Raji (cell line): Measurements from ENCODE around the gene CCDC85B.

Experiments used
- POLR2A ChIP-seq: IDR thresholded peaks from 2 replicates; pipeline ENCODE4 v1.6.1; 2011; ENCODE audit warnings: low read depth, low read length, control low read depth; ENCODE audit not compliant: insufficient read depth

The CCDC85B gene

GRCh38 chr11:65900125-65900898 lies 9.8 kb downstream of the CCDC85B start, which contains the start of gene FOSL1:
Gene FOSL1 (minus strand): TSS chr11:65900388. CDS start chr11:65900339, 49 bp downstream.
- TF ChIP-seq POLR2A, result no peak

- TF ChIP-seq POLR2A, result no peak
These were observed 10.4 kb downstream of the CCDC85B start for GRCh38 chr11:65900899-65901180.

- TF ChIP-seq POLR2A, result no peak
These were observed 12.6 kb downstream of the CCDC85B start for GRCh38 chr11:65903068-65903481.

GRCh38 chr11:65903715-65904114 lies 13.2 kb downstream of the CCDC85B start:
- TF ChIP-seq POLR2A, result no peak

- TF ChIP-seq POLR2A, result no peak
These were observed 16.1 kb downstream of the CCDC85B start for GRCh38 chr11:65906602-65907001.

GRCh38 chr11:65907878-65908277 lies 17.4 kb downstream of the CCDC85B start:
- no peak for TF ChIP-seq POLR2A

- TF ChIP-seq POLR2A, result no peak
These were observed 21.5 kb downstream of the CCDC85B start for GRCh38 chr11:65911682-65912568.

GRCh38 chr11:65912845-65913244 lies 22.4 kb downstream of the CCDC85B start:
- TF ChIP-seq POLR2A, result no peak

- no peak; the same call in 1 of the 2 replicates for TF ChIP-seq POLR2A
These were observed 24.8 kb downstream of the CCDC85B start for GRCh38 chr11:65915101-65915820.

- TF ChIP-seq POLR2A, result 0 out of 2 replicates have a peak, but pooled peaks have one; percentile 8
These were observed 25.4 kb downstream of the CCDC85B start for GRCh38 chr11:65915821-65916251.

- TF ChIP-seq POLR2A, result no peak
These were observed 25.9 kb downstream of the CCDC85B start for GRCh38 chr11:65916391-65916790.

- no peak for TF ChIP-seq POLR2A
These were observed 26.6 kb downstream of the CCDC85B start for GRCh38 chr11:65917077-65917433.

GRCh38 chr11:65917434-65918210 lies 27.1 kb downstream of the CCDC85B start:
- TF ChIP-seq POLR2A, result no peak

- no peak for TF ChIP-seq POLR2A
These were observed 28.0 kb downstream of the CCDC85B start, which contains the start of gene C11orf68 for GRCh38 chr11:65918211-65919140. Gene C11orf68 (minus strand): TSS chr11:65919062. CDS start chr11:65919031, 31 bp downstream.

- TF ChIP-seq POLR2A, result peak; percentile 56
These were observed 28.7 kb downstream of the CCDC85B start, which contains the start of gene DRAP1 for GRCh38 chr11:65919141-65919572. Gene DRAP1 (plus strand): TSS chr11:65919426. CDS start chr11:65919502, 76 bp downstream.
